Body of pancreas (tissue), 4 donors: Measurements from ENCODE around the gene MAPK6. TPM values are rescaled to one million over a fixed set of nuclear protein-coding genes. Genes with fewer than 3 reads are reported as not detected.
"Not testable (repeated sequence)": the region's sequence is repeated elsewhere in the genome, so short reads cannot be mapped to it uniquely, and the experiment has no call there.

Experiments used
- ATAC-seq: fragments of 150-250 bp; one replicate; pipeline ENCODE4 v1.9.1; 2016
- DNase-seq, 4 donors: peaks; one replicate each; pipeline ENCODE4 v3.0.0-alpha.2; 2019
- H3K27ac ChIP-seq, 4 donors: fragments of 200-600 bp; sonication (generic); 1 replicate in 3 of 4; 2 replicates in 1 of 4; pipeline versions ENCODE4 v1.5.1 to v1.6.1; 2016 to 2019; ENCODE audit warnings: mild to moderate bottlenecking in 1 of 4, mixed read lengths in 1 of 4, moderate library complexity in 1 of 4
- H3K27me3 ChIP-seq, 2 donors: fragments of 200-600 bp; sonication (generic); one replicate each; pipeline ENCODE4 v1.6.0; 2016; ENCODE audit warnings: mild to moderate bottlenecking in 1 of 2
- H3K36me3 ChIP-seq, 2 donors: fragments of 200-600 bp; sonication (generic); replicated peaks in 1 of 2; 2 replicates each; pipeline ENCODE4 v1.5.1; 2016; ENCODE audit warnings: low read depth in 2 of 2; ENCODE audit not compliant: insufficient read depth in 1 of 2
- H3K4me1 ChIP-seq: fragments of 200-600 bp; sonication (generic); one replicate; pipeline ENCODE4 v1.6.0; 2016
- H3K4me3 ChIP-seq, 2 donors: fragments of 200-600 bp; sonication (generic); 1 replicate in 1 of 2; 2 replicates in 1 of 2; pipeline ENCODE4 v1.5.1; 2016 to 2019
- H3K9me3 ChIP-seq, 3 donors: fragments of 200-600 bp; sonication (generic); 1 replicate in 2 of 3; 2 replicates in 1 of 3; pipeline ENCODE4 v1.5.1; 2016
- CTCF ChIP-seq, 7 experiments: fragments of 450-650 bp in 4 of 7; fragments of 200-600 bp in 3 of 7; sonication (generic) in 3 of 7; IDR thresholded peaks; one replicate each; pipeline ENCODE4 v1.5.1; 2016 to 2019; ENCODE audit warnings: antibody characterized with exemption in 7 of 7
- POLR2A ChIP-seq, 3 donors: fragments of 450-650 bp; IDR thresholded peaks; one replicate each; pipeline ENCODE4 v1.6.1; 2016; ENCODE audit warnings: antibody characterized with exemption in 3 of 3, mild to moderate bottlenecking in 2 of 3
- WGBS, 2 donors: methylation state at CpG; one replicate each; pipeline ENCODE4 v1.1.5; 2017; 5-methylcytosine and 5-hydroxymethylcytosine counted together
- intact Hi-C: fragments of 100-400 bp; cut with DNase I; formaldehyde crosslinking; loops from one replicate; pipeline ENCODE4 v1.15.1; 2023
- total RNA-seq, 2 donors: library from RNA; depleted of rRNA; stranded (reverse); fragments of >200 nt; gene quantifications; one replicate each; pipeline ENCODE4 v1.1.0, GENCODE V29; 2016

MAPK6 gene
- total RNA-seq, 2 donors from 2014 or later = 7.3 to 25.4 TPM

DNA sequence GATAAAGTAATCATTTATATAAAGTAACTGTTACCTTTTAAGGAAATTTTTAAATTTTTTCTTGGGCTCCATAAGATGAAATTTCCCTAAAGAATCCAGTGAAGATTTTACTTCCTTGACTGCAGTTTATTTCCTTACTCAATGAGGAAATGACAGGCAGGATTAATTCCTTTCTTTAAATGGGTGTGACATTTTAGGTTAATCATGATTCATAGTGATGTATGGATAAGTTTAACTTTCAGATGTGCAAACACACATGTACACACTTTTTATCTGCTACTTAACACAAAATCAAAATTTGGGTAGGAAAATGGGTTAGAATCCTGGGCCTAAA lies 36.3 kb upstream of the MAPK6 start:
- ATAC-seq (no peak), DNase-seq (no peak)
- H3K27me3 ChIP-seq = no peaks in the 10 kb centered on the region
- H3K4me1 ChIP-seq = peaks cover 11% of the 10 kb centered on the region
- no peak overlapping the region for H3K4me3 ChIP-seq
- H3K9me3 ChIP-seq = no peaks in the 10 kb centered on the region
- TF ChIP-seq CTCF (IDR thresholded peaks at IDR 0.05) (no peak), POLR2A (IDR thresholded peaks at IDR 0.05) (no peak)
- intact Hi-C loops = no loop called here
- no peaks in the 10 kb centered on the region for H3K36me3 ChIP-seq
- H3K27ac ChIP-seq = no peak overlapping the region

GRCh38 chr15:51991141-51991540 lies 27.9 kb upstream of the MAPK6 start:
- Histone ChIP-seq H3K27ac (no peak overlapping the region), H3K4me3 (no peak overlapping the region), H3K9me3 (no peaks in the 10 kb centered on the region), H3K27me3 (no peaks in the 10 kb centered on the region), H3K4me1 (no peaks in the 10 kb centered on the region), H3K36me3 (no peaks in the 10 kb centered on the region)
- TF ChIP-seq POLR2A (IDR thresholded peaks at IDR 0.05) = no peak
- no peak for TF ChIP-seq CTCF (IDR thresholded peaks at IDR 0.05)
- WGBS, 2 donors = 71 to 76% methylated on average over 4 of the region's 4 CpGs
- intact Hi-C loops = no loop called here
- ATAC-seq = no peak
- no peak for DNase-seq

GRCh38 chr15:51992953-51993352 lies 26.1 kb upstream of the MAPK6 start:
- H3K4me3 ChIP-seq = no peak overlapping the region
- ATAC-seq (no peak), DNase-seq (no peak)
- H3K9me3 ChIP-seq = no peaks in the 10 kb centered on the region
- no peak overlapping the region for H3K27ac ChIP-seq
- H3K27me3 ChIP-seq = no peaks in the 10 kb centered on the region
- intact Hi-C loops = no loop called here
- no peaks in the 10 kb centered on the region for H3K4me1 ChIP-seq
- H3K36me3 ChIP-seq = no peaks in the 10 kb centered on the region
- TF ChIP-seq POLR2A (IDR thresholded peaks at IDR 0.05) (no peak), CTCF (IDR thresholded peaks at IDR 0.05) (no peak)
- 81 to 89% methylated on average over 1 of the region's 1 CpG for WGBS, 2 donors

DNA sequence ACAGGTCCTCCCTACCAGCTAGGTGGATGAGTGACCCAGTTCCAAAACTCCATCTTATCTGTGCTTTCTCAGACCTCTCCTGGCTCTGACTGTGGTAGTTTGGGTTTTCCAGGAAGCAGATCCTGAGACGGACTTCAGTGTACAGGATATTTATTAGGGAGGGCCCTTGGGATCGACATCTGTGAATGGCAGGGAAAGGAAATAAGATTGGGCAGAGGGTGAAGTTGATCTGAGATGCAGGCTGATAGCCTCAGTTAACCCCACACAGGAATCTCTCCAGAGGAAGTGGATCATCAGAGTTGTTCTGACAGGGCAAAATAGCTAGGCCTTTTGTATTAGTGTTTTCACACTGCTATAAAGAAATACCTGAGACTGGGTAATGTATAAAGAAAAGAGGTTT lies 16.7 kb upstream of the MAPK6 start:
- DNase-seq (no peak), ATAC-seq (no peak)
- no peaks in the 10 kb centered on the region for H3K9me3 ChIP-seq
- 71% methylated on average over 2 of the region's 2 CpGs for WGBS, 2 donors
- H3K36me3 ChIP-seq = no peaks in the 10 kb centered on the region
- TF ChIP-seq POLR2A (IDR thresholded peaks at IDR 0.05) (no peak), CTCF (IDR thresholded peaks at IDR 0.05) (no peak)
- H3K27me3 ChIP-seq = no peaks in the 10 kb centered on the region
- H3K27ac ChIP-seq = no peak overlapping the region
- no peak overlapping the region for H3K4me3 ChIP-seq
- intact Hi-C loops = no loop called here
- H3K4me1 ChIP-seq = no peaks in the 10 kb centered on the region

- intact Hi-C loops, ATAC-seq, H3K36me3 ChIP-seq, H3K9me3 ChIP-seq, H3K4me1 ChIP-seq, H3K27me3 ChIP-seq, H3K4me3 ChIP-seq, H3K27ac ChIP-seq, DNase-seq: not testable (repeated sequence)
- WGBS, 2 donors = 74 to 84% methylated on average over 7 of the region's 7 CpGs
Measured at GRCh38 chr15:52003089-52003488, 15.9 kb upstream of the MAPK6 start.
